GM10847 (cell line): ENCODE data around the gene ZSWIM7.

Source experiments
- POLR2A ChIP-seq: IDR thresholded peaks from 2 replicates; pipeline ENCODE4 v1.6.1; 2011; ENCODE audit not compliant: insufficient read length; ENCODE audit errors: extremely low read depth

The ZSWIM7 gene

GRCh38 chr17:15971098-15971678, 28.3 kb downstream of the ZSWIM7 start:
- TF ChIP-seq POLR2A = no peak

DNA sequence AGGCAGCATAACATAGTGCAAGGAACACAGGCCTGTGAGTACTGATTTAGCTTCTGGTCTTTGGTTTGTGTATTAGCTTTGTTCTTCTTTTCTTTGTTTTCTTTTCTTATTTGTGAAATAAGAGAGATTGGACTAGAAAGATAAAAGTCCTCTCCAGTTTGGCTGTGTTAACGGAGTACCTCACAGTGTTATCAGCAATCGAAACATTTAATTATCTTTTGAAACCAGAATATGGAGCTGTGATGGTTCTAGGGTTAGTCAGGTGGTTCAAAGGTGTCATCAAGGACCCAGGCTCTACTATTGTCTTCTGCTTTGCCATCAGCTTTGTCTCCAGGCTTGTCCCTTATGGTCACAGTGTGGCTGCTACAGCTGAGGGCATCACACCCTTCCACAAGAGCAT, 29.0 kb downstream of the ZSWIM7 start:
- TF ChIP-seq POLR2A = no peak

DNA sequence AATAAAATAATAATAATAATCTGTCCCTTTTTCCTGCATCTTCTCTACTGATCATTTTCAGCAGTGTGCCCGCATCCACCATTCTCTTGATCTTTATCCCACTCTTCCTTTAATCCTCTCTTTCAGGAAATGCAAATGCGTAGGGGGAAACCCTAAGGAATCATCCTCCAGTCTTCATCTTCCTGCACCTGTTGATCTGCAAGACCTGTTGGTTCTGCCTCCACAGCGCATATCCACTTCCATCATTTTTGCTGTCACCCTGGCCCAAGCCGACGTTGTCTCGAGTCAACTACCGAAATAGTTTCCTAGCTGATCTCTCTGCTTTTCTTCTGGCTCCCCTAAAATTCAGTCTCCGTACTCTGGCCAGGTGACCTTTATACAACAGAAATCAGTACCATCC, 30.0 kb downstream of the ZSWIM7 start:
- TF ChIP-seq POLR2A = no peak

DNA sequence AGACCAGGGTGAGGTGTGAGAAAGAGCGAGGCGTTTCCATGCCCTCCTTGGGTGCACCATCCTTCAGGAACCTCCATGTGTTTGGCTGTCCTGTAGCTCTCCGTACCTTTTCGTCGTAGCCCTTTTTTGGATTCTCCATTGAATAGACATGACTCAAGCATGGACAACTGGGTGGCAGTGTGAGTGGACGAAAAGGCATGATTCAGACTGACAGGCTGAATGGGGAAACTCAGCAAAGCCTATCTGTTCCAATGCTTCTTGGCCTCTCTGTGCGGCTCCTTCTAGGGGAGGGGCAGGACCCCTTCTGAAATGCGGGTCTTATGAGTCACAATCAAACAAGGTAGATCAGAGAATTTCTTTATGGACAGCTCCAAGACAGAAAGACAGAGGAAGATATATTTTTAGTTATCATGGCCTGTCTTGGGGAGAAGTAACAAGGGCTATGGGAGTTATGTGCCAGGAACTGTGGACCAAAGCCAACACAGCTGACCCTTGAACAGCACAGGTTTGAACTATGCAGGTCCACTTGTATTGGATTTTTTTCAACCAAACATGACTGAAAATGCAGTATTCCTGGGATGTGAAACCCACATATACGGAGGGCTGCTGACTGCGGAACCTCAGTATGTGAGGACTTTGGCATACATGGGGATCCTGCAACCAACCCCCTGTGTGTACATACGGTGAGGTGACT, 31.7 kb downstream of the ZSWIM7 start:
- TF ChIP-seq POLR2A = no peak

DNA sequence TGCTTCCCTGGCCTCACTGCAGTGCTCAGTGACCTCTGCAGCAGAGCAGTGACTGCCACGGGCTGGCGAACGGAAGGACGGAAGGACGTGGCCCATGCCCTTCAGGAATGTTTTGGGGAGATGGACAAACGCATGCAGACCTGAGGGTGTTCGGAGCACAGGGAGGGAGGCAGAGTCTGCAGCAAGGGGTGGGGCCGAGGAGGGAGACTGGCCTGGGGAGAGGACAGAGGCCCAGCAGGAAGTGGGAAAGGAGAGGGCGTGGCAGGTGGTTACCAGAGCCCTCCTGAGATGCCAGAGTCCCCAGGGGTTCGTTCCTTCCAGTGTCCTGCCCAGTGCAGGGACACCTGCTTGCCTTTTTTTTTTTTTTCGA, 32.6 kb downstream of the ZSWIM7 start:
- TF ChIP-seq POLR2A = no peak

- TF ChIP-seq POLR2A = no peak
Observed at GRCh38 chr17:15966183-15966878, 33.2 kb downstream of the ZSWIM7 start.

DNA sequence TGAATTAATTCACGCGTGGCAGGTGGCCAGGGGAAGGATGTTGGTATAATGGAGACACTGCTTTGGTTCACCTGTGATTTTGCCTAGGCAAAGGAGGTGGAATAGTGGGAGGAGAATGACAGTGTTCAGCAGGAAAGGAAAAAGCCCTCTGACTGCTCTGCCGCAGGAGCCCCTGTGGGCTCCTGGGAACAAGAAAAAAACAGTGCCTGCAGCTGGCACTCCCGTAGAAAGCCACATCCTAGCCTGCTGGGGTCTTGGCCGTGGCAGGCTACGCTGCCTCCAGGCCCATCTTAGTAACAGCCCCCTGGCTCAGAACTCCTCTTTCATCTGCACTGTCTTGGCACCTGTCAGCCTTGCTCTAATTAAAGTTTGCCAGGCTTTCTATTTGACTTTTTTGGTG, 34.0 kb downstream of the ZSWIM7 start:
- TF ChIP-seq POLR2A = no peak

- TF ChIP-seq POLR2A = no peak
Observed at GRCh38 chr17:15963670-15964110, 35.8 kb downstream of the ZSWIM7 start.

DNA sequence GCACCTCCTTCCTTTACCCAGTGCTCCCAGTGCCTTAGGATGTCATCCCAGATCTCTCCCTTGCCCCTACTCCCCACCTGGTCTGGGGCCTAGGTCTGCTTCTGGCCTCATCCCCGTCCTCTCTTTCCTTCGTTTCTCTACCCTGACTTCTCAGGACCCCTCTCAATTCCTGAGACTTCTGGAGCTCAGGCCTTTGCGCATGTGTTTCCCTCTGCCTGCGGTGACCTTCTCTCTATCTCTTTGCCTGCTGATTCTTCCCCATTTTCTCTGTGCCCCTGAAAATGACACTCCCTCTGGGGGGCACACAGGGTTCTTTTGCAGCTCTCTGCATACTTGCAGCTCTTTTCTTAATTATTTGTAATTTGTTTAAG, 41.0 kb downstream of the ZSWIM7 start:
- TF ChIP-seq POLR2A = no peak

DNA sequence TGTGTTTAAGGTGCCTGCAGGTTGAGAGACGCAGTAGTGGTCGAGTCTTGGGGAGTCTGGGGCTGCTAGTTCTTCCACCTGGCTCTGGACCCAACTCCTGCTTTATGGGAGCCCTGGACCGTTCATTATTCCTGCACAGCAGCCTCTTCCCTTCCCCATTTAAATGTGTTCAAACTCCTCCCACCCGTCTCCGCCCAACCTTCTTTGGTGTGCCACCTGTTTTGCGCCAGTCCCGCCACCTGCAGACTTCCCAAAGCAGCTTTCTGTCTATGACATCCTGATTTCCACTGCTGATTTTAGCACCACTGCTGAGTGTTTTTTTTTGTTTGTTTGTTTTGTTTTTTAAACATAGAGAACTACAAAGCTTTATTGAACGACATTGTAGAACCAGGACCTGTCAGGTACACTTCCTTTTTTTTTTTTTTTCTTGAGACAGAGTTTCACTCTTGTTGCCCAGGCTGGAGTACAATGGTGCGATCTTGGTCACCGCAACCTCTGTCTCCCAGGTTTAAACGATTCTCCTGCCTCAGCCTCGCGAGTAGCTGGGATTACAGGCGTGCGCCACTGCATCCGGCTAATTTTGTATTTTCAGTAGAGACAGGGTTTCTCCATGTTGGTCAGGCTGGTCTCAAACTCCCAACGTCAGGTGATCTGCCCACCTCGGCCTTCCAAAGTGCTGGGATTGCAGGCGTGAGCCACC, 41.7 kb downstream of the ZSWIM7 start:
- TF ChIP-seq POLR2A = no peak

GRCh38 chr17:15957206-15957605, 42.3 kb downstream of the ZSWIM7 start:
- TF ChIP-seq POLR2A = no peak

- TF ChIP-seq POLR2A = no peak
Observed at GRCh38 chr17:15955793-15956541, 43.5 kb downstream of the ZSWIM7 start.

DNA sequence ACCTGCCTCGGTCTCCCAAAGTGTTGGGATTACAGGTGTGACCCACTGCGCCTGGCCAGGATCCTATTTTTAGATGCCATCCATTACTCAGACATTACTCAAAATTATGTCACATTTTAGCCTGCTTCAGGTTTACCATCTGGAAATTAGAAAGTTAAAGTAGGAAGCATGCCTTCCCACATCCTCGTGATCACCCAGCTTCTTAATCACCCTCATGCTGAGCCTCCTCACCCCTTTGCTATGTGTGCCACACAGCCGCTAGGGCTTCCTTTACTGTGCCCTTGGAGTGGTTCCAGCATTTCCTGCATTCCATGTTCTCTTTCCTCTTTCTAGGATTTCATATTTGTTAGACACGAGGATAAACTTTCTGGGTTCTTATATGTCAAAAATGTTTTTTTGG, 45.3 kb downstream of the ZSWIM7 start:
- TF ChIP-seq POLR2A = no peak

- no peak for TF ChIP-seq POLR2A
Observed at GRCh38 chr17:15952916-15953790, 46.4 kb downstream of the ZSWIM7 start.

DNA sequence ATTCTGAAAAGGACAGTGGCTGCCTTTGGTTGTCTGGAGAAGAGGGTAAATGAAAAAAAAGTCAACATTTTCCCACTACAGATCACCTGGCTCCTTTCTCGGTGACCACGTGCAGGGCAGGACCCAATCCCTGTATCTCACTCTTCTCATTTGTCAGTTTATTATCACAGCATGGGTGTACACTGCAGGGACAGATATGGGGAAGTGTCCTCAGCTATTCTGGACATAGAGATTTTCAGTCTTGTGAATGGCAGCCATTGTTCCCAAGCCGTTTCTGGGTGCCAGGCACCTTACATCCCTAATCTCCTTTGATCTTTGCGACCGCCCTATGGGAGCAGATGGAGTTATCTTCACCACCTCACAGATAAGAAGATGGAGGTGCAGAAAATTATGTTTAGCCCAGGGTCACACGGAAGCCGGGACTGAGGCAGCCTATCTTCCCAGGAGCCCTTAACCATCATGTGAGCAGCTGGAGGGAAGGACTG, 47.4 kb downstream of the ZSWIM7 start:
- no peak for TF ChIP-seq POLR2A
